ENCODE data around the gene RTCB.

DNA sequence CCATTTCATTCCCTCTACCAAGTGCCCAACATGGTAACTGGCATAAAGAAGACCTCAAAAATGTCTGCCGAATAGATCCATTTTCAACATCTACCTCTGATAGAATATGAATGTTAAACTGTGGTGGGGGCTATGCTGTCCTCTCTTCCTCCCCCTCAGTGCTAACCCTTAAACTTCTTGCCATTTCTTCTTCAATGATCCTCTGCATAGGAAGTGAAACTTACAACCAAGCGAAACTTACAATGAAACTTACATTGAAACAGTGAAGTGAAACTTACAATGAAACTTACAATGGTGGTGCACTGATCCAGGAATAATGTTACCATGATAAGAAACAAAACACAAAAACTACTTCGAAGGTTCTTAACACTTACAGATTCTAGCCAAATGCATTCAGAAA, 4.7 kb downstream of the RTCB start:
- TF ChIP-seq, protein P1, sequence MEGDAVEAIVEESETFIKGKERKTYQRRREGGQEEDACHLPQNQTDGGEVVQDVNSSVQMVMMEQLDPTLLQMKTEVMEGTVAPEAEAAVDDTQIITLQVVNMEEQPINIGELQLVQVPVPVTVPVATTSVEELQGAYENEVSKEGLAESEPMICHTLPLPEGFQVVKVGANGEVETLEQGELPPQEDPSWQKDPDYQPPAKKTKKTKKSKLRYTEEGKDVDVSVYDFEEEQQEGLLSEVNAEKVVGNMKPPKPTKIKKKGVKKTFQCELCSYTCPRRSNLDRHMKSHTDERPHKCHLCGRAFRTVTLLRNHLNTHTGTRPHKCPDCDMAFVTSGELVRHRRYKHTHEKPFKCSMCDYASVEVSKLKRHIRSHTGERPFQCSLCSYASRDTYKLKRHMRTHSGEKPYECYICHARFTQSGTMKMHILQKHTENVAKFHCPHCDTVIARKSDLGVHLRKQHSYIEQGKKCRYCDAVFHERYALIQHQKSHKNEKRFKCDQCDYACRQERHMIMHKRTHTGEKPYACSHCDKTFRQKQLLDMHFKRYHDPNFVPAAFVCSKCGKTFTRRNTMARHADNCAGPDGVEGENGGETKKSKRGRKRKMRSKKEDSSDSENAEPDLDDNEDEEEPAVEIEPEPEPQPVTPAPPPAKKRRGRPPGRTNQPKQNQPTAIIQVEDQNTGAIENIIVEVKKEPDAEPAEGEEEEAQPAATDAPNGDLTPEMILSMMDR (IDR thresholded peaks at IDR 0.05 in 4 of 5, conservative IDR thresholded peaks at IDR 0.05 in 1 of 5) = no peak
- no peak for TF ChIP-seq POLR2A (IDR thresholded peaks at IDR 0.05)
